HepG2 (cell line): Measurements from ENCODE around the gene MRPL43. TPM values are rescaled to one million over a fixed set of nuclear protein-coding genes. Genes with fewer than 3 reads are reported as not detected.
A peak's percentile ranks its signal among the peaks of the same experiment; 100 is the strongest.

Source experiments
- CENPBD1 ChIP-seq: sonication (generic); formaldehyde crosslinking; IDR thresholded peaks from 2 replicates; pipeline ENCODE4 v1.8.0; 2022; ENCODE audit warnings: missing genetic modification reagents, low read depth, mild to moderate bottlenecking, borderline replicate concordance
- FOXA1 ChIP-seq, 2 experiments: fragments of 450-650 bp in 1 of 2; sonication (generic) in 1 of 2; formaldehyde crosslinking in 1 of 2; IDR thresholded peaks; 2 replicates each; pipeline versions ENCODE4 v1.4.0 to v1.6.1; 2016 to 2020; ENCODE audit warnings: missing genetic modification reagents in 1 of 2
- FOXO1 ChIP-seq: sonication (generic); formaldehyde crosslinking; IDR thresholded peaks from 2 replicates; pipeline ENCODE4 v1.4.0; 2020; ENCODE audit warnings: missing genetic modification reagents
- GATAD2A ChIP-seq: IDR thresholded peaks from 2 replicates; pipeline ENCODE4 v1.6.1; 2016
- HBP1 ChIP-seq: IDR thresholded peaks from 2 replicates; pipeline ENCODE4 v1.6.1; 2016; ENCODE audit warnings: low read depth, control low read depth
- MEF2D ChIP-seq: sonication (generic); formaldehyde crosslinking; IDR thresholded peaks from 2 replicates; pipeline ENCODE4 v1.5.1; 2020; ENCODE audit warnings: mild to moderate bottlenecking, missing genetic modification reagents
- PBX3 ChIP-seq: sonication (generic); formaldehyde crosslinking; IDR thresholded peaks from 2 replicates; pipeline ENCODE4 v1.8.1; 2023; ENCODE audit warnings: missing genetic modification reagents, inconsistent platforms, borderline replicate concordance
- PITX1 ChIP-seq: sonication (generic); formaldehyde crosslinking; IDR thresholded peaks from 2 replicates; pipeline ENCODE4 v1.5.1; 2020; ENCODE audit warnings: mild to moderate bottlenecking, missing genetic modification reagents
- PTBP1 ChIP-seq: fragments of 200-400 bp; formaldehyde crosslinking; IDR thresholded peaks from 2 replicates; pipeline ENCODE4 v1.6.1; 2018; ENCODE audit warnings: low read length, low read depth; ENCODE audit not compliant: poor library complexity, severe bottlenecking
- RCOR2 ChIP-seq: IDR thresholded peaks from 2 replicates; pipeline ENCODE4 v1.6.1; 2016; ENCODE audit warnings: missing biosample characterization, missing genetic modification reagents
- RFX3 ChIP-seq: IDR thresholded peaks from 2 replicates; pipeline ENCODE4 v1.6.1; 2016; ENCODE audit warnings: missing biosample characterization, missing genetic modification reagents
- SATB2 ChIP-seq: sonication (generic); formaldehyde crosslinking; IDR thresholded peaks from 2 replicates; pipeline ENCODE4 v1.5.0; 2020; ENCODE audit warnings: missing genetic modification reagents
- TFAP4 ChIP-seq: sonication (generic); IDR thresholded peaks from 2 replicates; pipeline ENCODE4 v1.6.1; 2016; ENCODE audit warnings: low read depth, borderline replicate concordance
- TOE1 ChIP-seq: sonication (generic); formaldehyde crosslinking; IDR thresholded peaks from 2 replicates; pipeline ENCODE4 v1.4.0; 2020; ENCODE audit warnings: mild to moderate bottlenecking, missing genetic modification reagents
- ZBTB4 ChIP-seq: sonication (generic); formaldehyde crosslinking; IDR thresholded peaks from 2 replicates; pipeline ENCODE4 v1.4.0; 2020; ENCODE audit warnings: missing genetic modification reagents, mild to moderate bottlenecking, borderline replicate concordance
- ZMYM4 ChIP-seq: sonication (generic); formaldehyde crosslinking; IDR thresholded peaks from 2 replicates; pipeline ENCODE4 v1.8.1; 2023; ENCODE audit warnings: mild to moderate bottlenecking, missing genetic modification reagents
- ZNF317 ChIP-seq: sonication (generic); formaldehyde crosslinking; IDR thresholded peaks from 2 replicates; pipeline ENCODE4 v1.5.0; 2020; ENCODE audit warnings: mild to moderate bottlenecking, missing genetic modification reagents
- ZNF343 ChIP-seq: sonication (generic); formaldehyde crosslinking; IDR thresholded peaks from 2 replicates; pipeline ENCODE4 v1.4.0; 2020; ENCODE audit warnings: mild to moderate bottlenecking, missing genetic modification reagents
- ZNF496 ChIP-seq: sonication (generic); formaldehyde crosslinking; IDR thresholded peaks from 2 replicates; pipeline ENCODE4 v1.8.1; 2023; ENCODE audit warnings: mild to moderate bottlenecking, moderate library complexity, missing genetic modification reagents; ENCODE audit not compliant: insufficient replicate concordance
- ZNF644 ChIP-seq: IDR thresholded peaks from 2 replicates; pipeline ENCODE4 v1.6.1; 2016; ENCODE audit warnings: low read depth
- ZNF749 ChIP-seq: sonication (generic); formaldehyde crosslinking; IDR thresholded peaks from 2 replicates; pipeline ENCODE4 v1.8.0; 2022; ENCODE audit warnings: mild to moderate bottlenecking, missing genetic modification reagents, moderate library complexity, borderline replicate concordance
- polyA plus RNA-seq, 8 experiments: library from polyadenylated mRNA; depleted of rRNA in 3 of 8; stranded (reverse) in 7 of 8; unstranded in 1 of 8; fragments of >200 nt; fragmentation: Illumina TruSeq in 4 of 8; extraction: Trizol in 4 of 8; gene quantifications; 2 replicates each; pipeline versions ENCODE4 v1.2.1 to v1.2.3, GENCODE V29; 2011 to 2016; ENCODE audit warnings: low read depth in 4 of 8, missing spikeins in 1 of 8, mixed read lengths in 1 of 8; ENCODE audit not compliant: insufficient read depth in 1 of 8
- total RNA-seq, 5 experiments: library from RNA; depleted of rRNA; stranded (reverse); fragments of >200 nt; fragmentation: Illumina TruSeq; extraction: Trizol; gene quantifications; 2 replicates each; pipeline ENCODE4 v1.2.3, GENCODE V29; 2016; ENCODE audit warnings: low read depth in 1 of 5

Gene MRPL43
- total and polyA plus RNA-seq, 2 of the 13 experiments (the other 11 are each of a cell fraction or from before 2014, with no cell fraction given): 71.0 to 73.7 TPM

GRCh38 chr10:100970914-100971811 is 16.1 kb downstream of the MRPL43 start (continued):
- peak; percentile 88 for TF ChIP-seq RCOR2
- peak; percentile 85 for TF ChIP-seq GATAD2A (CRISPR knock-in tag)
- peak; percentile 87; the same call in 1 of the 2 replicates for TF ChIP-seq TFAP4
- no peak for TF ChIP-seq SATB2 (CRISPR knock-in tag)
- no peak for TF ChIP-seq ZNF343 (CRISPR knock-in tag)
- peak; percentile 71; the same call in 1 of the 2 replicates for TF ChIP-seq ZNF317 (CRISPR knock-in tag)
- peak; percentile 66; the same call in 1 of the 2 replicates for TF ChIP-seq FOXA1 (IDR thresholded peaks at IDR 0.05)
- peak; percentile 99 for TF ChIP-seq FOXA1 (CRISPR knock-in tag; IDR thresholded peaks at IDR 0.05)
- peak; percentile 96 for TF ChIP-seq FOXO1 (CRISPR knock-in tag)
- TF ChIP-seq CENPBD1 (CRISPR knock-in tag): no peak
- peak; percentile 74 for TF ChIP-seq ZMYM4 (CRISPR knock-in tag)
- no peak for TF ChIP-seq ZBTB4 (CRISPR knock-in tag)
- no peak for TF ChIP-seq ZNF644
- TF ChIP-seq PITX1: peak; percentile 92
- TF ChIP-seq PTBP1: no peak
- no peak; the same call in 1 of the 2 replicates for TF ChIP-seq HBP1
- 0 out of 2 replicates have a peak, but pooled peaks have one; percentile 64 for TF ChIP-seq TOE1 (CRISPR knock-in tag)
- TF ChIP-seq ZNF496 (CRISPR knock-in tag): no peak
- peak; percentile 95 for TF ChIP-seq MEF2D (CRISPR knock-in tag)
- no peak for TF ChIP-seq ZNF749 (CRISPR knock-in tag)
- TF ChIP-seq RFX3 (CRISPR knock-in tag): no peak
- no peak for TF ChIP-seq PBX3
